ENCODE results near the gene S100A1.

S100A1 gene

DNA sequence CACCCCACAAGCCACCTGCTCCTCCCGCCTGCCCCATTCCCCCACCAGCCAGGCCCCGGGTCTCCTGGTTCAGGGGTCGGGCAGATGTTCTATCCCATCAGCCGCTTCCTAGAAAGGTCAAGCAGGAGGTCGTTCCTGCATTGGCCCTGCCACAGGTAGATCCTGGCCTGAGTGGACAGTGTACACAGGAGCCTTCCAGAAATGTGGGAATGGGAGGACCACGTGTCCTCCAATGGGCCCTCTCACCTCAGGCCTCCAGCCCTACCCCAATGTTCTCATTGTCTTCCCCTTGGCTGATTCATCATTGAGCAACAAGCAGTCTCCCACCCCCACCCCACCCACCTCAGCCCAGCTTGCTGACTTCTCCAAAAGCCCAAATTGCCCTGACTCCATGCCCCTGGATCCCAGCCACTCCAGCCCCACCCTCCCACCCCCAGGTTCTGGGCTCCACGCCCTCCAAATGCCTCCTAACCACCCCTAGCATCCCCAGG lies 17.4 kb upstream of the S100A1 start:
- DNase-seq, result no peak

DNA sequence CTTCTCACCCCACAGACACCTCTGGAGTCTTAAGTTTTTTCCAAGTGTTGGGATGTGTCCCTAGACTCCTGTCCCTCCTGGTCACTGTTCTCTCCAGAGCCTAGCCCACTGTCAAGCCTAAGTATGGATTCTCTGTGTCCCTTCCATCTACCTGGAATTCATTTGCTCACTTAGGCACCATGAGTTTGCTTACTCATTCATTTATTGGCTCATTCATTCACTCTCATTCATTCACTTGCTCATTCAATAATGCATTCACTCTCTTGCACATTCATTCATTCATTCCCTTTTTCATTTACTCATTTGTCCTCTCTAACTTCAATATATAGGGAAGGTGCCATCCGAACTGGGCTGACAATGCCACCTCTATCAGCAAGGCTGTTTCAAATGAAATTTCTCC lies 16.9 kb upstream of the S100A1 start:
- DNase-seq, result no peak

DNA sequence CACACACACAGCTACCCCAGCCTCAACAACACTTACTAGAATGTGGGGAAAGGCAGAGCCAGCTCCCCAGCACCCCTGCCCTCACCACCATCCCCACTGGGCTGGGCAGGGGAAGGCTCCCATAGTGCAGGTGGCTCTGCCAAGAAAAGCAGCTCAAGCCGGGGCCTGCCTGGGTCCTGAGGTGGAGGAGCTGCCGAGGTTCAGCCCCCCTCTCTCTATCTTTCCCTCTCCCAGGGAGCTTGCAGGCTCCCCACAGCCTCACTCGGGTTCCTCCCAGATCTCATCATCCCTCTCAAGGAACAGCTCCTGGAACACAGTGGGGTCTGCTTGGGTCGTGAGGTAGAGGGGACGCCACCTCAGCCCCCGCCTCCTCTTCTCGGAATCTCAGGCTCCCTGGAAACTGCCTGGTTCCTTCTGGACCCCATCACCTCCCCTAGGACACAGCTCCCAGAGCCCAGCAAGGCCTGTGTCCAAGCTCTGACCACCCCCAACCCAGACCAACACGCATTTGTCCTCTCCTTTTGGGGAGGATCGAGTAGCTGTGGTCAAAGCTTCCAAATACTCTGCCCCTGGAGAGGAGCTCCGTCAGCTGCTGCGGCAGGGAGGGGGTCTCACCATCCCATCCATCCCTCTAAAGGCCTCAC lies 16.0 kb upstream of the S100A1 start:
- DNase-seq, result no peak

DNA sequence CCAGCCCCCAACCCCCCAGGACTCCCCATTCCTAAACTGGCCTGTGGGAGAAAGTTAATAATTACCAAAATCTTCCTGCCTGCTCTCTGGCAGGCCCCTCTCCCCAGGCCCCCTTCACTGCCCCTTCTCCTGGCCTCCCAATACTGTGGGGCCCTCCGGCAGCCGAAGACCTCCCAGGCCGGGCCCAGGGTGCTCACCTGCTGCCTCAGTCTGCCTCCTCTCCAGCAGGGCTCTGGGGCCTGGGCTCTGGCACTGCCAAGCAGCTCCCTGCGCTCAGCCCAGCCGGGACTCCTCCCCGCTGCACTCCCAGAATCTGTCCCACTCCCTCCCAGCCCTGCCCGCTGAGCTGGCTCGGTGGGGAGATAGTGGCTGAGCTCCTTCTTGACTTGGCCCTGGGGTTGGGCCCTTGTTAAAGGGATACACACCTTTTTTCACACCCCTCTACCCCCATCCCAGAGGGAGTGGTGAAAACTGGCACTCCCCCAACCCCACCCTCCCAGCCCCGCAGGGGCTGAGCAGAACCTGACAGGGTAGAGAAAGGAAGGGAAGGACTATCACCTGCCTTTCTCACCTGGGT lies 15.4 kb upstream of the S100A1 start, which contains the start of gene S100A16:
Gene S100A16, minus strand, starts transcription at position 383 of the 577 bp plus-strand sequence. CDS start 4,986 bp downstream, outside the sequence.
- no peak for DNase-seq

DNA sequence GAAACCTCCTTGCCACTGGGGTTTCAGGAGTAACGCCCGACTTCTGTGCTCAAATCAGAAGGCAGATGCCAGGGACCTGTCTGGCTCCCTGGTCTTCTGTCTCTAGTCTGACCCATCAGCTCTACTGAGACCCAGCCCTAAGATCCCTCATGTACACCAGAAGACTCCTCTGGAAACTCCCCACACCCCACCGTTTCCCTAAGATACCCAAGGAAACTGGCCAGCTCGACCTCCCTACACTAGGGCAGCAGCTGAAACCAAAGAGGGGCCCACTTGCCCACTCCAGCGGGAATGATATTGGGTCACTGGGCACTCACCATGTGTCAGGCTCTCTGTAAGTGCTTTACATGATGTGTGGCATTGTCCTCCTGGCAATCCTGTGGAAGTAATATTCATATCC lies 14.8 kb upstream of the S100A1 start:
- DNase-seq, result no peak

DNA sequence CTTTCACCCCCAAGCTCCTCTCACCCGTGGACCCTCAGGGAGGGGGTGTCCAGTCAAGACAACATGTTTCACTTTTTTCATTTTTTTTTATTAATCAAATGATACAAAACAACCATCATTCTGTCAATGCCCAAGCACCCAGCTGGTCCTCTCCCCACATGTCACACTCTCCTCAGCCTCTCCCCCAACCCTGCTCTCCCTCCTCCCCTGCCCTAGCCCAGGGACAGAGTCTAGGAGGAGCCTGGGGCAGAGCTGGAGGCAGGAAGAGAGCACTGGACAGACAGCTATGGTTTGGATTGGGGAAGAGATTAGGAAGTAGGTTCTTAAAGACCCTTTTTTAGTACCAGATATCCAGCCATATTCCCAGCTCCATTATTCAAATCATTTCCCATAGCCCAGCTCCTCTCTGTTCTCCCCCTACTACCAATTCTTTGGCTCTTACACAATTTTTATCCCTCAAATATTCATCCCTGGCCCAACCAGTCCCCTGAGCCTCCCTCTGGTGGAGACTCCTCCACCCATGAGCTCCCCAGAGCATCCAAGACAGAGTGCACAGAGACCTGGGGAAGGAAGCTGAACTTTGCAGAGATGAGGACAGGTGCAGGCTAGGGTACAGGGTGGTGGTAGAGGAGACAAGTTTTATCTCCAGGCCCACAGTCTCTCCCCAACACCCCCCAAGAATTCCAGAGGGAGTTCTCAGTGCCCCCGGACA lies 13.9 kb upstream of the S100A1 start:
- DNase-seq, result no peak

DNA sequence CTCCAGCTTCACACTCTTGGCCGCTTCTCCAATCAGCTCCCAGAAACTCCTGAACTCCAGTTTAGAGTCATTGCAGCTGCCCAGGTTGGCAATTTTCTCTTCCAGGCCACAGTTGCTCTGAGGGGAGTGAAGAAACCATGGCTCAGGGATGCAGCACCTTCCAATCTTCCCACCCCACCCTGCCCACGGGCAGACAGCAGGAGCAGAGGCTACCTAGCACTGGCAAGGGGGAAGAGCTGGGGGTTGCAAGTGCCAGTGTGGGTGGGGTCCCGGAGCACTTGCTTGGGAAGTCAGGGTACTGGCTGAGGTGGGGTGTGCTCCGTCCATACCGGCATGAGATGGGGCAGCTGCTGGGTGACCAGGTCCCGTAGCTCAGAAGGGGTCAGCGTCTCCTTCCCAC lies 13.3 kb upstream of the S100A1 start:
- no peak for DNase-seq

DNA sequence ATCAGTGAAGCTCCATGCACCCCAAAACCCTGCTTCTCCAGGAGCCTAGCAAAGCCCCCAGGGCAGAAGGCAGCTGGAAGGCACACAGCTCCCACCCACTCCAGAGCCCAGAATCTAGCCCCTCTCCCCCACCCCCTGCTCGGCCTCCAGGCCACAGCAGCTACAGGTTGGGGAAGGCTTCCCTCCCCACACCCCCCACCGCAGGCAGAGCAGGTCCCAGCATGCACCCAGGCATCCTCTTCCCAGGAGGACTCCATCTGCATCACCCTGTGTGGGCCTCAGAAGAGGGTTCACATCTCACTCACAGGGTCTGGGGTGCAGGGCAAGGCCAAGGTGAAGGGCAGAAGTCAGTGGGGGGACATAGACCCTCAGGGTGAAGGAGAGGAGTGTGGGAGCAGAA lies 12.8 kb upstream of the S100A1 start:
- DNase-seq, result no peak

DNA sequence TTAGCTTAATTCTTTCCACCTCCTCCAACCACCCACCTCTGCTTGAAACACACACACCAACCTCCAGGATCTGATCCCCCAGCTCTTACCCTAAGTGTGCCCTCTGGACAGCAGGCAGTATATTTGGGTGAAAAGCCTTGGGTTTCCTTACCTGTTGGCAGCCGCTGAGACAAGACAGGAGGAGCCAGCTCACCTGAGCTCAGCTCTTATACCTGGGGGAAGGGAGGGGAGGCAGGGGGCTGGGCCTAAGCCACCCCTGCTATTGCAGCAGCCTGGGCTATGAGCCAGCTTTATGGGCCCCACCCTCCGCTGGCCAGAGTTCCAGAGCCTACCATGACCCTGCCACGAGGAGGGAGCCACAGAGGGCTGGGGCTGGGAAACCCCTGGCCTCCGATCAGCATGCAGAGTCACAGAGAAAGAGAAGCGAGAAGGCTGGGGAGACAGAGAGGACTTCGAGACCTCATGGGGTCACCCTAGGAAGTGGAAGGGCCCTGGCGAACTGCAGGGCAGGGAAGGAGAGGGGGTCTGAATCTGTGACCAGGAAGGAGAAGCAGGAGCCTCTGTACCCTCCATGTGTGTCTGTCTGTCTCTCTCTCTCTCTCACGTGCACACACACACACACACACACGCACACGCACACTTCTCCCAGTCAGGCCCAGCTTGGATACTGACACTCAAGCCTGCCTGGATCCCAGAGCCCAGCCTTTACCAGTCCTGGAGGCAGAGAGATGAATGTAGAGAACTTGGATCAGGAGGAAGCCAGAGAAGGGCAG lies 11.9 kb upstream of the S100A1 start, which contains the start of gene S100A14:
Gene S100A14, minus strand, starts transcription at position 182 of the 773 bp plus-strand sequence. CDS start 467 bp downstream, outside the sequence.
- DNase-seq, result no peak

DNA sequence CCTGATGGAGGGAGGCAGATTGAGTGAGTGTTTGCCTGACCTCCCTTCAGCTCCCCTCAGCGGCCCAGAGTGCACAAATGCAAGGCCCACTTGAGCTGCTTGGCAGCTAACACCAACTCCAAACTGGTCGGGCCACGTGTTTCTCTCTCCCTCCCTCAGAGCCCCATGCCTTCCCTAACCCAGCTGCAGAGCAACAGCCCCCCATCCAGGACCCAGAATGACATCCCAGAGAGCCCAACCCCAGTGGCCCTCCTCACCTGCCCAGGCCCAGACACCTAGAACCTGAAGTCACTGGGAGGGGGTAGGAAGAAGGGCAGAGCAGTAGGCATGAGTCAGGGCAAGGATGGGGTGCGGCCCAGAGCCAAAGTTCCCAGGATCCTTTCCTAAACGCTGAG lies 11.3 kb upstream of the S100A1 start:
- DNase-seq, result no peak

DNA sequence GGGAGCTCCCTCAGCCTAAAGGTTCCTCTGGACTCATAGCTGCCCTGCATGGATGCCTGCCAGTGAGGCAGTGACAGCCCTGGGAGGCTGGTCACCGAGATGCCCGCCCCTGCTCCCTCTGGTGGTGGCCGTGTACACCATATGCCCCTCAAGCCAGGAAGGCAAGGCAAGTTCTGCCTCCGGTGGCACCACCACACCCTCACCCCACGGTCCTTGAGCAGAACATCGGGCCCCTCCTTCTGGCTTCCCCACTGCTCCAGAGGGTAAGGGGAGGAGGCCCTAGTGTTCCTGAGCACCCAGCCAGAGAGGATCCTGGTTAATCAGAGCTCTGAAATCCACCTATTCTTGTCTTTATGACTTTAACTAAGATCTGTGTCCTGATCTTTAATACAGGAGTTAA lies 10.6 kb upstream of the S100A1 start:
- peak; percentile 44 to 53 for DNase-seq

DNA sequence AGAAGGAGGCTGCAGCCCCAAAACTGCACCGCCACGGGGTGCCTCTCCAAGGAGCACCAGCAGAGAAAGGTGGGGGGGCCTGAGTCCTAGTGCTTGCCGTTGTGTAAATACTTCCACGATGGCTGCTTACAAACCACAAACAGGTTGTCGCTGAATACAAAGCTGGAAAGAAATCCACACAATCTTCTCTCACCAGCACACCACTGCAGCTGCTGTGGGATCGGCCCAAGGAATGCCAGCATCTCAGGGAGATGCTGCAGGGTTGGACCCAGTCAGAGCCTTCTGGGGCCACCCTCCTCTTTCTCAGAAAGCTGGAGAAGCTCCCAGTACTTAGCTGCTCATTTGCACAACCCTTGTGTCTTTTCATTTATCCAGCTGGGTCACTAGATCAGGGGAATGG lies 9.1 kb upstream of the S100A1 start:
- DNase-seq, result no peak

DNA sequence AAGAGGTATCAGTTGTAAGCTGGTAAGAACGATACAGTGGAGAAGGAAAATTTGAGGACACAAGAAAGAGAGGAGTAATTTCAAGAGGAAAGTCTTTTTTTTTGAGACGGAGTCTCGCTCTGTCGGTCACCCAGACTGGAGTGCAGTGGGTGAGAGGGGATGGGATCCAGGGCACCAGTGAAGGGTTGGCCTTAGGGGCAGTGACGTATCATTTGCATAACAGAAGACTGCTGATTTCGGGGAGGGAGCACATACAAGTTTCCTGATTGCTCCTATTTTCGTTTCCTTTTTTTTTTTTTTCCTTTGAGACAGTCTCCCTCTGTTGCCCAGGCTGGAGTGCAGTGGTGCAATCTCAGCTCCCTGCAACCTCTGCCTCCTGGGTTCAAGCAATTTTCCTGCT lies 5.1 kb upstream of the S100A1 start:
- DNase-seq, result no peak

DNA sequence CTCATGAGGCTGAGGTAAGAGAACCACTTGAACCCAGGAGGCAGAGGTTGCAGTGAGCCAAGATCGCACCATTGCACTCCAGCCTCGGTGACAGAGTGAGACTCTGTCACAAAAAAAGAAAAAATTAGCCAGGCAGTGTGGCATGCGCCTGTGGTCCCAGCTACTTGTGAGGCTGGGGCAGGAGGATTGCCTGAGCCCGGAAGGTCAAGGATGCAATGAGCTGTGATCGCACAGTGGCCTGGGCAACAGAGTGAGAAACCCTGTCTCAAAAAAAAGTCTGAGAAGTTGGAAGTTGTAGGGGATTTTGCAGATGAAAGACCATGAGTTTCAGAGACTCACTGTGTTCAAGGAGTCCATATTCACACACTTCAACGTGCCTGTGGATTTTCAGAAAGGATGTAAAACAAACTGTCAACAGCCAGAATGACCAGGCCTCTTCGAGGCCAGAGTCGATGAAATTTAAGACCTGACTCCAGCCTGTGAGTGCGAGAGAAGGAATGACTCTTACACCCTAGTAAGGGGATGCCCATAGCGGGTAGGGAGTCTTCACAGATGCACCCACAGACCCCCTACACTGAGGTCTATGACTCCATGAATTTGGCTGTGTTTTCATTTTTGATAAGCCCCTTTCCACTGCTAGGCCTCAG lies 3.1 kb upstream of the S100A1 start:
- no peak for DNase-seq

DNA sequence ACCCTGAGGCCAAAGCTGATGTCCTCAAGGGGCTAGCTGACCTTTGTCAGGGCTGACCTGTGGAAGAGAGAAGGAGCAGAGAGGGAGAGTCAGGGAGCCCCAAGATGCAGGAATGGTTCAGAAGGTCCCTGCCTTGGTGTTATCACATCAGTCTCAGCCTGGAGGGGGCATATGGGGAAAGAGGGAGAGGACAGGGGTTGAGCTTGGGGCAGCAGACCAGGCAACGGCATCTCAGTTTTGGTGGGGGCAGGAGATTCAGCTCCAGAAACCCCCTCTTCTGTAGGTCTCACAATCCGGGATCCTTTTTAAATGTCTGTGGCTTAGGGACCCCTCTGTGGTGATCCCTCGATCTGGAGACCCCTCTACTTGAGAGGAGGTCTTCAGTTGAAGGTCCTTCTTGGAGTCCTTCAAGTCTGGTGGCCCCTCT lies 1.7 kb upstream of the S100A1 start:
- DNase-seq, result no peak

DNA sequence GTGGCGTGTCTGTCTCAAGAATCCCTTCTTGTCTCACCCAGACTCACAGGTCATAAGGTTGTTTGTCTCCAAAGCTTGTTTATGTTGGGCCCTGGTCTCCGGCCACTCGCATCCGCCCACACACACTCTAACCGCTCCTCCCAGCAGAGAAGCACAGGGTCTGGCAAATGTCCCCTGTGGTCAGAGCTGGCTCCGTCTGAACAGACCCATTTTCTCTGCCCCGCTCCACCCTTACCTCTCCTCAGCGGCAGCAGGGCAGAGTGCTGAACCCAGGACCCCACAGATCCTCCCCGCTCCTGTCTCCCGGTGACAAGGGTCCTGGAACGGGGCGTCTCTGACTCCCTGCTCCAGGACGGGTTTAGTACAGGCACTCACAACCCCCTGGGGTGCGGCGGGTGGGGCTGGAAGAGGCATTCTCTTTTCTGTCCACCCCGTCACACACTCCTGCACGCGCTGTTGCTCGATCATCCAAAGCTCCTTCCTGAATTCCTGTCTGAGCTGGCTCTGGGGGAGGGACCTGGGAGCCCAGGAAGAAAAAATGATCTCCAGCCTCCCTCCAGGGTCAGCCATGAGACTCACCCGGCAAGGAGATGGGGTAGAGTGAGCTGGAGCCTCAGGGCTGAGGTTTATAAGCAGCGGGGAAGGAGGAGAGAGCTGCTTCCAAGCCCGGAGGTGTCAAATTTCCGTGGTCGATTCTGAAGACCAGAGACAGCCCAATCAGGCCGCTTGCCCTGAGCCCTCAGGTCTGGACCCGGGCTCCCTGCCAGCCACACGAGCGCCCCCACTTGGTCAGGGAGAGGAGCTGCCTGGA lies 1.1 kb upstream of the S100A1 start, which contains the start of gene S100A13:
Gene S100A13, minus strand, starts transcription at position 602 of the 811 bp plus-strand sequence. CDS start 1,033 bp downstream, outside the sequence.
- no peak for DNase-seq

DNA sequence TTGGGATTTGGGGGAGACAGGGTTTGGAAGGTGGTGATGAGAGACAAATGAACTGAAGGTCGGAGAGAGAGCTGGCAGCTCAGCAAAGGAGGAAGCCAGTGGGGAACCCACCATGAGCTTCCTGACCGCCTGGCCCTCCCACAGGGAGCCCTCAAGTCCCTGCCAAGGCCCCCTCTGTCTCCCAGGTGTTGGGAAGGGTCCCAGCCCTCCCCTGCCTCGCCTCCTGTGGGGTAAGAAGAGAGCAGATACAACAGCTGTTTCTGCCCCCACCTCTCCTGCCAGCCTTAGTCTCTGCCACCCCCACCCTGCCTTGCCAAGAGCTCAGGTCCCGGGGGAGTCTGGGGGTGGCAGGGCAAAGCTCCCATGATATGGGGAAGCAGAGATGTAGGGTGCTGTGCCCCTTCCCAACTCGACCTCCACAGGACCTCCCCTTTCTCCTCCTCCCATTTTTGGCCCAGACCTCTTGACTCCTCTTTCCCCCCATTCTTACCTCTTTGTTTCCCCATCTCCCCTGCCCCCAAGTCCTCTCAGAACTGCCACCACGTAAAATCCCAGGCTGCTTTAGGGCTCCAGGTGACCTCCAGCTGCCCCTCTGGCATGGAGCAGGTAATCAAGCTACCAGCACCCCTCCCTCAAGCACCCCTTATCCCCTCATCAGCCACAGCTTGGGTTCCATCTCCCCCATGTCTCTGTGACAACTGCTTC lies 556 bp downstream of the S100A1 start:
- DNase-seq, result no peak

DNA sequence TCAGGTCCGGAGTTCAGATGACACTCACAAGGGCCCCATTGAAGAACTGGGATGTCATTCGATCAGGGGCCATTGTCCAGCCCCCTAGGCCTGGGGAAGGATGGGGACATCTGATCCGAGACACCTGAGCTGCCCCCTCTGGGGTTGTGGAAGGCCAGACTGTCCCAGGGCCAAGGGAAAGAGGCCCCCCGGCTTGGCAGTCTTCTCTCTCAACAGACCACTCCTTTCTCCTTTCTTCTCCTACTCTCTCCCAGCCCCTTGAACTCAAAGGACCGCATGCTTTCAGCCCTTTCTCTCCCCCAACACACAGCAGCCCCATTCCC lies 1.1 kb downstream of the S100A1 start:
- DNase-seq, result no peak

DNA sequence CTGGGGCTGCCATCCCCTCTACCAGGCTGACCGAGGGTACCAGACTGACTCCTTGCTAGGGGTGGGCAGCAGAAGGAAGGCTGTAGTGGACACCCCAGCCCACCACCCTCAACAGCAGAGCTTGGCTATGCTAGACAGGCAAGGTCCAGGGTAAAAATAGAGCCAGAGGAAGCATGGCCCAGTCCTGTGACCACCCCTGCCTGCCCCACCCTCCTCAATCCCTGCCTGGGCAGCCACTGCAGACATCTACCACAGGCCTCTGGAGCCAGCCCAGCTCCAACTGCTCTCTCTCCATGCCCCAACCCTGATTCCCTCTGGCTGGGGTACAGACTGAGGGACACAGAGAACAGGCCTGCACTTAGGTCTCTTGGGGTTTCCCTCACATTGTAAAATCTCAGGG lies 1.7 kb downstream of the S100A1 start:
- DNase-seq, result no peak

DNA sequence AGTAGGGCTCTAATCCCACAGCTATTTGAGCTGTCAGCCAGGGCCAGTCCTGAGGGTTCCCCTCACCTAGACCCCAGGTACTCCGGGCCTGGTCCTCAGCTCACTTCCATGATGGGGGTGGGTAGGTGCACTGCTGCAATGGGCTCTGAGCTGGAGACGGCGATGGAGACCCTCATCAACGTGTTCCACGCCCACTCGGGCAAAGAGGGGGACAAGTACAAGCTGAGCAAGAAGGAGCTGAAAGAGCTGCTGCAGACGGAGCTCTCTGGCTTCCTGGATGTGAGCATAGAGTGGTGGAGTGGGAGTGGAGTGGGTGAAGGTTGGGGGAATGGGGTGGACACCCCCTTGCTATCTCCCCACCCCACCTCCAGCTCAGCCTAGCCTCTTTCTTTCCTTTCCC lies 2.1 kb downstream of the S100A1 start:
- no peak for DNase-seq
